Skeletal muscle cell (primary cell): Measurements from ENCODE around the gene NRN1L.
A peak's percentile ranks its signal among the peaks of the same experiment; 100 is the strongest.

Experiments used
- DNase-seq: peaks from one replicate; pipeline ENCODE4 v3.0.0-alpha.2; 2010; ENCODE audit warnings: low read depth
- H3K4me3 ChIP-seq: 2 replicates; pipeline ENCODE4 v1.5.1; 2011; ENCODE audit warnings: low read depth, mild to moderate bottlenecking, control low read depth, low read length, moderate library complexity

The NRN1L gene

GRCh38 chr16:67930678-67931211, 46.1 kb downstream of the NRN1L start:
- no peak overlapping the region for H3K4me3 ChIP-seq
- no peak for DNase-seq

GRCh38 chr16:67931712-67932461, 47.2 kb downstream of the NRN1L start, which contains the start of gene CTRL:
Gene CTRL (minus strand): TSS chr16:67931862. CDS start chr16:67931852, 10 bp downstream.
- no peak within 1 kb of the TSS for H3K4me3 ChIP-seq
- no peak for DNase-seq

- no peak overlapping the region for H3K4me3 ChIP-seq
- no peak for DNase-seq
These were observed 47.8 kb downstream of the NRN1L start for GRCh38 chr16:67932462-67932840.

GRCh38 chr16:67933805-67934204, 49.1 kb downstream of the NRN1L start:
- H3K4me3 ChIP-seq = no peak overlapping the region
- no peak for DNase-seq

GRCh38 chr16:67934306-67935100, 49.8 kb downstream of the NRN1L start:
- no peak for DNase-seq
- H3K4me3 ChIP-seq = peak overlapping the region; percentile 91

- H3K4me3 ChIP-seq = peak overlapping the region; percentile 91
- no peak for DNase-seq
These were observed 50.4 kb downstream of the NRN1L start for GRCh38 chr16:67935101-67935401.

- H3K4me3 ChIP-seq = peak overlapping the region; percentile 91
- peak; percentile 73 for DNase-seq
These were observed 50.9 kb downstream of the NRN1L start for GRCh38 chr16:67935402-67936123.
